ENCODE data around the gene ECT2L. TPM values are rescaled to one million over a fixed set of nuclear protein-coding genes. Genes with fewer than 3 reads are reported as not detected.

Gene ECT2L
- total RNA-seq, 1 donor from 2014 or later = not detected

DNA sequence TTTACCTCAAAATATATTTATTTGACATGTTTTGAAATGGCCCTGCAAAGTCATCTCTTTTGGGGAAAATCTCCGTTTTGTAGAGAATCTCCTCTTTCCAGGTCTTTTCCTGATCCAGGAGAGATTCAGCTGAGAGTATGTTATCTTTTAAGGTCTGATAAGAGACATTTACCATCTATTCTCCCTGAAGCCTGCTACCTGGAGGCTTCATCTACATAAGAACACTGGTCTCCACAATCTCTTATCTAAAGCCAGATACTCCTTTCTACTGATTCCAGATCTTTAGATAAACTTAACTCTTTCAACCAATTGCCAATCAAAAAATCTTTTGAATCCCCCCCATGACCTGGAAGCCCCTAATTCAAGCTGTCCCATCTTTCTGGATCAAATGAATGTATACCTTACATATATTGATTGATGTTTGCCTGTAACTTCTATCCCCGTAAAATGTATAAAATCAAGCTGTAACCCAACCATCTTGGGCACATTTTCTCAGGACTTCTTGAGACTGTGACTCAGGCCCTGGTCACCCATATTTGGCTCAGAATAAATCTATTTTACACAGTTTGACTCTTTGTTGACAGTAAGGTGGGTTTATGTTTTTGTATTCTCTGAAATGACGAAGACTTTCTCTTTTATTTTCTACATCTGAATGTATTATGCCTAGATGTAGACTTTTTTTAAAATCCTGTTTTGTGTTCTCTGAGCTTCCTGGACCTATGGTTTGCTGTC is 95.5 kb downstream of the ECT2L start:
- H3K27me3 Mint-ChIP-seq (ENCODE audit: unreplicated experiment) = no peaks in the 10 kb centered on the region
- TF ChIP-seq, protein P1, sequence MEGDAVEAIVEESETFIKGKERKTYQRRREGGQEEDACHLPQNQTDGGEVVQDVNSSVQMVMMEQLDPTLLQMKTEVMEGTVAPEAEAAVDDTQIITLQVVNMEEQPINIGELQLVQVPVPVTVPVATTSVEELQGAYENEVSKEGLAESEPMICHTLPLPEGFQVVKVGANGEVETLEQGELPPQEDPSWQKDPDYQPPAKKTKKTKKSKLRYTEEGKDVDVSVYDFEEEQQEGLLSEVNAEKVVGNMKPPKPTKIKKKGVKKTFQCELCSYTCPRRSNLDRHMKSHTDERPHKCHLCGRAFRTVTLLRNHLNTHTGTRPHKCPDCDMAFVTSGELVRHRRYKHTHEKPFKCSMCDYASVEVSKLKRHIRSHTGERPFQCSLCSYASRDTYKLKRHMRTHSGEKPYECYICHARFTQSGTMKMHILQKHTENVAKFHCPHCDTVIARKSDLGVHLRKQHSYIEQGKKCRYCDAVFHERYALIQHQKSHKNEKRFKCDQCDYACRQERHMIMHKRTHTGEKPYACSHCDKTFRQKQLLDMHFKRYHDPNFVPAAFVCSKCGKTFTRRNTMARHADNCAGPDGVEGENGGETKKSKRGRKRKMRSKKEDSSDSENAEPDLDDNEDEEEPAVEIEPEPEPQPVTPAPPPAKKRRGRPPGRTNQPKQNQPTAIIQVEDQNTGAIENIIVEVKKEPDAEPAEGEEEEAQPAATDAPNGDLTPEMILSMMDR (IDR thresholded peaks at IDR 0.05) = no peak
- no peak overlapping the region for H3K4me3 Mint-ChIP-seq (ENCODE audit: unreplicated experiment)
- H3K27ac Mint-ChIP-seq (ENCODE audit: unreplicated experiment) = no peak overlapping the region
- no peak for DNase-seq (ENCODE audit: extremely low spot score, unreplicated experiment)
- no peaks in the 10 kb centered on the region for H3K9me3 Mint-ChIP-seq (ENCODE audit: unreplicated experiment)
- H3K36me3 Mint-ChIP-seq (ENCODE audit: unreplicated experiment) = no peaks in the 10 kb centered on the region
- no peaks in the 10 kb centered on the region for H3K4me1 Mint-ChIP-seq (ENCODE audit: unreplicated experiment)

DNA sequence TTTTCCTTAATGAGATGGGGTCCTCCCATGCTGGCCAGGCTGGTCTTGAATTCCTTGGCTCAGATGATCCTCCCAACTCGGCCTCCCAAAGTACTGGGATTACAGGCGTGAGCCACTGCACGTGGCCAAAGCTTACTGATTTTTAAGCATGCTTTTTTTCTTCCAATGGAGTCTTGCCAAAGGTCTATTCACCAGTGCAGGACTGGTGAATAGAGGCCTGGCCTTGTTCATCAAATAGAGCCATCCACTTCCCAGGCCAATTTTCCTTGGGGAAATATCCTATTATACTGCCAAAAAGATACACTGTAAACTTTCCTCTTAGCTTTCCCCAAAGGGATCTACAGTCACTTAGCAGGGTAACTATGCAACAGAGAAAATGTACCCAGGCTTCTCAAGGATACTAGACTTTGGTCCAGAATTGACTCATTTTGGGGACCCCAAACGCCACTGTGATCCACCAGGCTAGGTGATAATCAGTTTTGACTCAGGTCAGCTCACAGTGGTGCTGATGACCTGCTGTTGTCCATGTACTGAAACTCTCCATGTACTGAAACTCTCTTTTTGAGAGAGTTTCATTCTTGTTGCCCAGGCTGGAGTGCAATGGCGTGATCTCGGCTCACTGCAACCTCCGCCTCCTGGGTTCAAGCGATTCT is 100.3 kb downstream of the ECT2L start:
- TF ChIP-seq, protein P1 (IDR thresholded peaks at IDR 0.05) = no peak
- Mint-ChIP-seq H3K4me3 (ENCODE audit: unreplicated experiment) (no peak overlapping the region), H3K4me1 (ENCODE audit: unreplicated experiment) (no peaks in the 10 kb centered on the region), H3K36me3 (ENCODE audit: unreplicated experiment) (peaks cover 21% of the 10 kb centered on the region), H3K27ac (ENCODE audit: unreplicated experiment) (no peak overlapping the region), H3K9me3 (ENCODE audit: unreplicated experiment) (no peaks in the 10 kb centered on the region), H3K27me3 (ENCODE audit: unreplicated experiment) (no peaks in the 10 kb centered on the region)
- no peak for DNase-seq (ENCODE audit: extremely low spot score, unreplicated experiment)

DNA sequence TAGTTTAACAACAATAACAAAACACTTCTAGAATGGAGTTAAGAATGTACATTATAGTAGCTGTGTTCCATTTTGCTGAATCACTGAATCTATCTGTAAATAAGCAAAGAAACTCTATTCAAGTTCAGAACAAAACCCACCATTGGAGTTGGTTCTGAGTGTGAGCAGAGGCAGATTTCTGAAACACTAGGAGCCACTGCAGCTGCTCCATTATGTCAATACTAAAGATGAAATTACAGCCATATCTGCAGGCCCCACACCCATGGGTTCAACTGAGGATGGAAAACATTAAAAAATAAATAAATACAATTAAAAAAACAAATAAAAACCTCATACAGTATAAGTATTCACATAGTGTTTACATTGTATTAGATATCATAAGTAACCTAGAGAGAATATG is 101.1 kb downstream of the ECT2L start:
- TF ChIP-seq, protein P1 (IDR thresholded peaks at IDR 0.05) = no peak
- no peak for DNase-seq (ENCODE audit: extremely low spot score, unreplicated experiment)
- Mint-ChIP-seq H3K27ac (ENCODE audit: unreplicated experiment) (no peak overlapping the region), H3K4me1 (ENCODE audit: unreplicated experiment) (no peaks in the 10 kb centered on the region), H3K4me3 (ENCODE audit: unreplicated experiment) (no peak overlapping the region), H3K9me3 (ENCODE audit: unreplicated experiment) (no peaks in the 10 kb centered on the region), H3K36me3 (ENCODE audit: unreplicated experiment) (peaks cover 24% of the 10 kb centered on the region), H3K27me3 (ENCODE audit: unreplicated experiment) (no peaks in the 10 kb centered on the region)

DNA sequence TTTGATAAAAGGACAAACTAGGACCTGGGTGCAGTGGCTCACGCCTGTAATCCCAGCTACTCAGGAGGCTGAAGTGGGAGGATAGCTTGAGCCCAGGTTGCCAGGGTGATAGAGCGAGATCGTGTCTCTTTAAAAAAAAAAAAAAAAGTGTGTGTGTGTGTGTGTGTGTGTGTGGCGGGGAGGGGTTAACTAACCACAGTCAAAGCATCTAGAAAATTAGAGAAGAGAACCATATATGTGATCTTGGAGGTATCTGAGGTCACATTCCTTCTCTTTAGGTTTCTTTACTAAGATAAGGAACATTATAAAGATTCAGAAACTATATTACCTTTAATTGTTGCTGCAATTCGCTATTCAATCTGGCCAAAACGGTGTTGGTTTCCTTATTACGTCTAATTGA is 111.3 kb downstream of the ECT2L start:
- Mint-ChIP-seq H3K9me3 (ENCODE audit: unreplicated experiment) (no peaks in the 10 kb centered on the region), H3K4me1 (ENCODE audit: unreplicated experiment) (no peaks in the 10 kb centered on the region), H3K4me3 (ENCODE audit: unreplicated experiment) (no peak overlapping the region), H3K27me3 (ENCODE audit: unreplicated experiment) (no peaks in the 10 kb centered on the region), H3K36me3 (ENCODE audit: unreplicated experiment) (peaks cover 36% of the 10 kb centered on the region), H3K27ac (ENCODE audit: unreplicated experiment) (no peak overlapping the region)
- TF ChIP-seq, protein P1 (IDR thresholded peaks at IDR 0.05) = no peak
- no peak for DNase-seq (ENCODE audit: extremely low spot score, unreplicated experiment)

DNA sequence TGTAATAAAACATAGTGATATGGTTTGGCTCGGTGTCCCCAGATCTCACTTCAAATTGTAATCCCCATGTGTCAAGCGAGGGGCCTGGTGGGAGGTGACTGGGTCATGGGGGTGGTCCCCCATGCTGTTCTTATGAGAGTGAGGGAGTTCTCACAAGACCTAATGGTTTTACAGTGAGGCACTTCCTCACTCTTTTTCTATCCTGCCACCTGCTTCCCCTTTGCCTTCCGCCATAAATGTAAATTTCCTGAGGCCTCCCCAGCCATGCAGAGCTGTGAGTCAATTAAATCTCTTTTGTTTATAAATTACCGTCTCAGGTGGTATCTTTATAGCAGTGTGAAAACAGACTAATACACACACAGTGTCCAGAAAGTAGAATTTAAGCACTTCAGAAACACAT is 113.6 kb downstream of the ECT2L start:
- Mint-ChIP-seq H3K9me3 (ENCODE audit: unreplicated experiment) (no peaks in the 10 kb centered on the region), H3K36me3 (ENCODE audit: unreplicated experiment) (peaks cover 47% of the 10 kb centered on the region), H3K27ac (ENCODE audit: unreplicated experiment) (no peak overlapping the region), H3K4me3 (ENCODE audit: unreplicated experiment) (no peak overlapping the region), H3K27me3 (ENCODE audit: unreplicated experiment) (no peaks in the 10 kb centered on the region), H3K4me1 (ENCODE audit: unreplicated experiment) (no peaks in the 10 kb centered on the region)
- TF ChIP-seq, protein P1 (IDR thresholded peaks at IDR 0.05) = no peak
- DNase-seq (ENCODE audit: extremely low spot score, unreplicated experiment) = no peak

Measured in osteocyte (in vitro differentiated cells).